Measurements from ENCODE around the gene PIMREG.
"Not testable (repeated sequence)": the region's sequence is repeated elsewhere in the genome, so short reads cannot be mapped to it uniquely, and the experiment has no call there.

PIMREG gene

GRCh38 chr17:6480303-6480675, 36.0 kb downstream of the PIMREG start:
- DNase-seq = no peak

- no peak for DNase-seq
Measured at GRCh38 chr17:6482105-6482455, 37.8 kb downstream of the PIMREG start.

- DNase-seq = not testable (repeated sequence)
Measured at GRCh38 chr17:6482796-6483195, 38.5 kb downstream of the PIMREG start.

GRCh38 chr17:6483507-6483906, 39.3 kb downstream of the PIMREG start:
- DNase-seq = no peak

- DNase-seq = no peak
Measured at GRCh38 chr17:6485646-6486412, 41.6 kb downstream of the PIMREG start.

GRCh38 chr17:6487251-6488007, 43.2 kb downstream of the PIMREG start:
- DNase-seq = no peak

- no peak for DNase-seq
Measured at GRCh38 chr17:6488008-6488539, 43.8 kb downstream of the PIMREG start.

GRCh38 chr17:6489016-6489550, 44.8 kb downstream of the PIMREG start:
- DNase-seq = no peak

GRCh38 chr17:6491071-6491700, 46.9 kb downstream of the PIMREG start:
- no peak for DNase-seq

- DNase-seq = no peak
Measured at GRCh38 chr17:6492892-6493674, 48.8 kb downstream of the PIMREG start.

- no peak for DNase-seq
Measured at GRCh38 chr17:6494239-6494941, 50.1 kb downstream of the PIMREG start.

GRCh38 chr17:6495450-6496115, 51.3 kb downstream of the PIMREG start:
- no peak for DNase-seq

- no peak for DNase-seq
Measured at GRCh38 chr17:6496116-6496481, 51.8 kb downstream of the PIMREG start.

- DNase-seq = no peak
Measured at GRCh38 chr17:6496640-6497441, 52.6 kb downstream of the PIMREG start.

- DNase-seq = no peak
Measured at GRCh38 chr17:6497496-6498221, 53.4 kb downstream of the PIMREG start.

GRCh38 chr17:6498356-6498755, 54.1 kb downstream of the PIMREG start:
- DNase-seq = no peak

GRCh38 chr17:6498901-6499540, 54.8 kb downstream of the PIMREG start:
- no peak for DNase-seq
